ENCODE data around the gene UMODL1.
"Not testable (repeated sequence)": the region's sequence is repeated elsewhere in the genome, so short reads cannot be mapped to it uniquely, and the experiment has no call there.

Gene UMODL1

DNA sequence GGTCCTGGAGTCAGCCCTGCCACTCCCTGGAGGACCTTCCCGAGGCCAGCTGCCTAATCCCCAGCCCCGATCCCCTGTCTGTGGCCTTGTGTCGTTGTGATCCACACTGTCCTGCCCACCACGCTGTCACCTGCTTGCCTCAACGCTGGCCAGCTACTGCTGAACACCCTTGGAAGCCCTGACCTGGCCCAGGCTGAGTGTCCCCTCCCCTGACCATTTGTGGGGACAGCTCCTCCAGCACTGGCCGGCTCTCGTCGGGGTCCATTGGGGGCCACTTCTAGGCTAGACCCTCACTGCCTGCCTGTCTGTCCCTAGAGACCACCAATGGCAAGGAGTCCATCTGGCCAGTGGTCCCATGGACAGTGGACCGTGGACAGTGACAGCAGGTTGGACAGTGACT, 12.0 kb upstream of the UMODL1 start:
- no peak for DNase-seq

DNA sequence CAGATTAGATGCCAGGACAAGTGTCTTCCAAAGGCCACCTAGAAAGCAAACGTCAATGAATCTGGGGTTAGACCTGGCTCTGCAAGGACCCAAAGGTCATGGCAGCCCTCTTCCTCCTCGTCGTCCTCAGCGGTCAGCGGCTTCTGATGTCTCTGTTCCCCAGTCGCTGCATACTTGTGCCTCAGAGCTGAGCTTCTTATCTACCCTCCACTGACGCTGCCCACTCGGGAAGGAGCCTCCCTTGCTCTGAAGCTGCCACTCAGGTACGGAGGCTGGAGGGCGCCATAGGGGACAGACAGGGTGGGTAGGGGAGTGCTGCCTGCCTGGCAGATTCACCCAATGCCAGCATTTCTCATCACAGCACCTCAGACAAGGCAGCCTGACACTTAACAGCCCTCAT, 11.4 kb upstream of the UMODL1 start:
- no peak for DNase-seq

GRCh38 chr21:42060166-42060565, 11.0 kb upstream of the UMODL1 start:
- no peak for DNase-seq

DNA sequence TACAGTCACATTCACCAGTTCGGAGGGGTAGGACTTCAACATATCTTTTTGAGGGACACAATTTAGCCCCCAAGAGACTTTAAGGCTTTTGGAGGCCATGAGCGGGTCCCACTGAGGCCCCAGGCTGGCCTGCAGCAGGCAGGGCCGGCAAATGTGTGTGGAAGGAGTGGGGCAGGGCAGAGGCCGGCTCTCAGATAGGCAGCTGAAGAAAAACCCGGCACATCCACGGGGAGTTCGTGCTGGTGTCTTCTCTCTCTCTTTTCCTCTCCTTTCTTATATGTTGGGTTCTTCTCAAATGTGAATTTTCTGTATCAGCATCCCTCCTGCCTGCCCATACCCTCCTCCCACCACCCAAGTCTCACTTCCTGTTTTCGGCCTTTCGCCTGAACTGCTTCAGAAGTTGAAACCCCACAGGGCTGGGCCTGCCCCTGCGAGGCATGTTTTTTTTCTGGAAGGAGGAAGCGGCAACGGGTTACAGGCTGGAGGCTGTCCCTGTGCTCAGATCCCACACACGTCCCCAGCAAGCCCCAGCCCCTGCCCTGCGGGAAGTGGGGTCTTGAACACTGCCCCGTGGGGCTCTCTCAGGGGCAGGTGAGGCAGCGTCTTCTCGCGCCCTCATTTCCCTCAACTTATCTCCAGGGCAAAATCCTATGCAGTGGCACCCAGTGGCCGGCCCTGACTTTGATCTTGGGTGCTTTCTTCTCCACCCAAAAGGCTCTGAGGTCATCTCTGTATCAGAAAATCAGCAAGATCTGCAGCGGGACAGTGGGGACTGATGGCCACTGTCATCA, 9.7 kb upstream of the UMODL1 start:
- no peak for DNase-seq

DNA sequence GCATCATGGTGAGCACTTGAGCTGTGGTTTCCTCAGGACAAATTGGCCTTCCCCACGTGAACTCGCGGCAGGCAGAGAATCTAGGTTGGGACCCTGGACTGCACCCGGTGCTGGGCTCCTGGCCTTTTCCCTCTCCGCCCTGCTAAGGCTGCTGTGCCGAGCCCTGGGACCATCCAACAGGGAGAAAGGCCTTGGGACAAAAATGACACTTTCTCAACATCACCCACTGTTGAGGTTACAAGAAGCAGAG, 9.2 kb upstream of the UMODL1 start:
- DNase-seq, result no peak

GRCh38 chr21:42062236-42063022, 8.7 kb upstream of the UMODL1 start:
- no peak for DNase-seq

DNA sequence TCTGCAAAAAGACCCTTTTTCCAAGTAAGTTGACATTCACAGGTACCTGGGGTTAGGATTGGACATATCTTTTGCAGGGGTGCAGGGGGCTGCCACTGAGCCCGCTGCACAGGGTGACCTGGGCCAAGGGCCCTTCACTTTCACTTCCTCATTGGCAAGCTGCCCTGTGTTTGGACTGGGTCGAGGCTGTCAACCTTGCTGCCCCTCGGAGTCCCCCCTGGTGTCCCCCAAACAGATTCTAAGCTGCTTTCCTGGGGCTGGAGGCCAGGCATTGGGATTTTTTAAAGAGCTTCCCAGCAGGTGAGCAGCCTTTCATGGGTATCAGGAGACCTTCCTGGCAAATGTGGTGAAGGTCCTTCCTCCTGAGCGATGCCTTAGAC, 7.9 kb upstream of the UMODL1 start:
- DNase-seq, result no peak

- no peak for DNase-seq
Observed at GRCh38 chr21:42063571-42064521, 7.3 kb upstream of the UMODL1 start.

GRCh38 chr21:42066521-42066920, 4.6 kb upstream of the UMODL1 start:
- DNase-seq, result no peak

- DNase-seq, result no peak
Observed at GRCh38 chr21:42067531-42068255, 3.4 kb upstream of the UMODL1 start.

- no peak for DNase-seq
Observed at GRCh38 chr21:42068256-42068545, 2.9 kb upstream of the UMODL1 start.

GRCh38 chr21:42068592-42068991, 2.5 kb upstream of the UMODL1 start:
- DNase-seq, result no peak

- no peak for DNase-seq
Observed at GRCh38 chr21:42069327-42069726, 1.8 kb upstream of the UMODL1 start.

- DNase-seq, result no peak
Observed at GRCh38 chr21:42069843-42070242, 1.3 kb upstream of the UMODL1 start.

- no peak for DNase-seq
Observed at GRCh38 chr21:42073145-42074099, 2.3 kb downstream of the UMODL1 start.

GRCh38 chr21:42075686-42076471, 4.8 kb downstream of the UMODL1 start:
- no peak for DNase-seq

- not testable (repeated sequence) for DNase-seq
Observed at GRCh38 chr21:42077685-42078238, 6.6 kb downstream of the UMODL1 start.

- DNase-seq, result not testable (repeated sequence)
Observed at GRCh38 chr21:42078247-42079007, 7.3 kb downstream of the UMODL1 start.

Measured in fibroblast of skin of scalp (primary cell).